GM18873 (cell line): Measurements from ENCODE around the gene OXCT2.
"Not testable (repeated sequence)": the region's sequence is repeated elsewhere in the genome, so short reads cannot be mapped to it uniquely, and the experiment has no call there.

Source experiments
- ATAC-seq: cut with Tn5 transposase; IDR thresholded peaks from one replicate; pipeline ENCODE4 v1.9.1; 2021; ENCODE audit warnings: mild to moderate bottlenecking, moderate library complexity, moderate number of reproducible peaks; ENCODE audit not compliant: unreplicated experiment, low FRiP score

The OXCT2 gene

GRCh38 chr1:39771022-39771532 lies at the start of gene OXCT2:
Gene OXCT2 (minus strand): TSS chr1:39771348. CDS start chr1:39771255, 93 bp downstream.
- ATAC-seq: not testable (repeated sequence)

- no peak for ATAC-seq
Observed at GRCh38 chr1:39819091-39819812, 48.1 kb upstream of the OXCT2 start.

GRCh38 chr1:39818482-39818881 lies 47.3 kb upstream of the OXCT2 start:
- no peak for ATAC-seq

GRCh38 chr1:39817091-39817932 lies 46.2 kb upstream of the OXCT2 start:
- peak; percentile 87 for ATAC-seq

GRCh38 chr1:39816415-39817090 lies 45.4 kb upstream of the OXCT2 start:
- peak; percentile 37 for ATAC-seq

- ATAC-seq: no peak
Observed at GRCh38 chr1:39812913-39813312, 41.8 kb upstream of the OXCT2 start.

- no peak for ATAC-seq
Observed at GRCh38 chr1:39808784-39809517, 37.8 kb upstream of the OXCT2 start.

GRCh38 chr1:39805385-39805784 lies 34.2 kb upstream of the OXCT2 start:
- ATAC-seq: no peak

GRCh38 chr1:39802496-39803260 lies 31.5 kb upstream of the OXCT2 start:
- ATAC-seq: no peak

- ATAC-seq: no peak
Observed at GRCh38 chr1:39800471-39800835, 29.3 kb upstream of the OXCT2 start.

- peak; percentile 49 for ATAC-seq
Observed at GRCh38 chr1:39799770-39800470, 28.8 kb upstream of the OXCT2 start.

- ATAC-seq: peak; percentile 80
Observed at GRCh38 chr1:39798859-39799769, 28.0 kb upstream of the OXCT2 start.

- ATAC-seq: no peak
Observed at GRCh38 chr1:39795651-39796050, 24.5 kb upstream of the OXCT2 start.

- ATAC-seq: no peak
Observed at GRCh38 chr1:39791838-39792237, 20.7 kb upstream of the OXCT2 start.

GRCh38 chr1:39789571-39790110 lies 18.5 kb upstream of the OXCT2 start:
- no peak for ATAC-seq

GRCh38 chr1:39788758-39789570 lies 17.8 kb upstream of the OXCT2 start, which contains the start of gene BMP8B:
Gene BMP8B (minus strand): TSS chr1:39788865. CDS start chr1:39788485, 380 bp downstream.
- no peak for ATAC-seq

GRCh38 chr1:39788426-39788757 lies 17.2 kb upstream of the OXCT2 start:
- ATAC-seq: no peak
